DMS153 treated with DMSO at 0.1 percent for 48 hours (cell line): ENCODE data around the gene IMPG1.
A peak's percentile ranks its signal among the peaks of the same experiment; 100 is the strongest.

Source experiments
- DNase-seq: peaks from one replicate; lab custom pipeline; 2025; ENCODE audit not compliant: unreplicated experiment; lab: John Stamatoyannopoulos, UW

Gene IMPG1

DNA sequence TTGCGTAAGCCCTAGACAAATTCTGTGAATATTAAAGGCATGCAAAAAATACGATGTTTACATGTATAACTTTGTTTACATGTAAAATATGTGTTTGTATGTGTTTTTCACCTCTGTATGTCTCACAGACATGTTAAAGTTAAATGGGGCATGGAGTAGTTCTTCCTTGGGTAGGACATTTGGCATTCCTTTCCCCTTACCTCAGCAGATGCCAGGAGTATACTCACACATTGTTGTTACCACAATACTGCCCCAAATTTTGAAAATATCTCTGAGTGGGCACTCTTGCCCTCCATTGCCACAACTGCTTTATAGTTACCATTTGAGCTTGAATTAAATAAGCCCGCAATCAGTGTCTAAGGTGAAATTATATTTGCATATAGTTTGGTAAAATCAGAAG lies 175.9 kb downstream of the IMPG1 start:
- no peak for DNase-seq

DNA sequence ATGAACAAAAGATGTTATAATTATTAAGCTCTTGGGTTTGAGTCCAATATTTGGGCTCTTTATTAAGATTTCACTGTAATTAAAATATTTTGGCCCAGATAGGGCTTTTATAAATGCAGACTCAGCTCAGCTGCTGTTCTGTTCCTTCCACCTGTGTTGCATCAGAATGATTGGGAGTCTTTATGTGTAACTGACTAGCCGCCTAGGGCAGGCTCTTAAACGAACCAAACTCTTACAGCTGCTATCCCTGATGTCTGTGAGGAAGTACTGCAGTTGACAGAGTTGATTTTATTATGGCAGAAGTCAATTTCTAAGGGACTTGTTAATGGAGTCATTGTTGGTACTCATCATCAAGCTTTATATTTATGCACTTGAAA lies 178.7 kb downstream of the IMPG1 start:
- DNase-seq, result no peak

DNA sequence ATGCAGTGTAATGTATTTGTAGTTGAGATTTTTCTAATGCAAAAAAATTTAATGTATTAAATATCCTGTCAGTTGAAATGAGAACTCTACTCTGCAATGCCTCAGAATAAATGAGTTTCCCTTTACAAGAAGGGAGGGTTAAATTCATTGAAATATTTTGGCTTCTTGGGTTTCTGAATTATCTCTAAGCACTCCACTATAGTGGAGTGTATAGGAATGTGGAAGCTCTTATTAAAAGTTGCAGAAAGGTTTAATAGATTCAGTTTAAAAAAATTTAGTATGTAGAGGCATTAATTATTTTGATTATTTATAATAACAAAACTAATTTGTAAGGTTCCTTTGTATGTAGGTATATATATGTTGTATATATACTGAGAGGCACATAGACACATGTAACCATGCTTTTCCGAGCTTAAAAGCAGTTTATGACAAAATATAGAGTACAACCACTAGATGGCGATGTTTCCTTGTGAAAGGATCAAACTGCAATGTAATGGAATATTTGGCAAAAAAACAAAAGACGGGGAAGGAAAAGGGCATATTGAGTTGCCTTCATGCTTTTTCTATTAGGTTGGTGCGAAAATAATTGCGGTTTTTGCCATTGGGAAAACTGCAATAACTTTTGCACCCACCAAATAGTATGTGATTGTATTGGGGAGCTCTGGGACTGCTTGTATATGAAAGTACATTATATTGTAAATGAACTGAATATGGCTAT lies 179.2 kb downstream of the IMPG1 start:
- peak; percentile 64 for DNase-seq

DNA sequence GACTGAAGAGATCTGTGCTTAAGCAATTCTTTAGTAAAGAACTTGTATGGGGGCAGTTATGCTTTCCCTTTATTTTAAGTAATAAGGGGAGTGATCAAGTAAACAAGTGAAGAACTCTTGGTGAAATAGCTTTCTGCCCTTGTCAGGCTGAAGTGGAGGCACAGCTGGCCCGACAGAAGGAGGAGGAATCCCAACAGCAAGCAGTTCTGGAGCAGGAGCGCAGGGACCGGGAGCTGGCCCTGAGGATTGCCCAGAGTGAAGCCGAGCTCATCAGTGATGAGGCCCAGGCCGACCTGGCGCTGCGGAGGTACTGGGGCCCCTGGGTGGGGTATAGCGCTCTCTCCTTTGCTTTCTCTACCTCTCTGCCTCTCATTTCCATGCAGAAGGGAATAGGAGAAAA lies 180.1 kb downstream of the IMPG1 start:
- no peak for DNase-seq

DNA sequence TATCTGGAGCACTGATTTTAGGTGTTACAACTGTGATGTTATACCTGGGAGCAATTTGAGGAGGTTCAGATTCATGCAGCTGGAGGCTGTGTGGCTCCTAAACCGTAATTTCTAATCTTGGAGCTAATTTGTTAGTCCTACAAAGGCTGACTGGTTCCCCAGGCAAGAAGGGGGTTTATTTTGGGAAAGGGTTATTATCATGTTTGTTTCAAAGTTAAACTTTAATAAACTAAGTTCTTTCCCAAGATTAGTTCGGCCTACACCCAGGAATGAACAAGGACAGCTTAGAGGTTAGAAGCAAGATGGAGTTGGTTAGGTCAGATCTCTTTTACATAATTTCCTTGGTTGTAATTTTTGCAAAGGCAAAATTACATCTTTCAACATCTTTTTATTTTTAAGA lies 187.6 kb downstream of the IMPG1 start:
- DNase-seq, result no peak

DNA sequence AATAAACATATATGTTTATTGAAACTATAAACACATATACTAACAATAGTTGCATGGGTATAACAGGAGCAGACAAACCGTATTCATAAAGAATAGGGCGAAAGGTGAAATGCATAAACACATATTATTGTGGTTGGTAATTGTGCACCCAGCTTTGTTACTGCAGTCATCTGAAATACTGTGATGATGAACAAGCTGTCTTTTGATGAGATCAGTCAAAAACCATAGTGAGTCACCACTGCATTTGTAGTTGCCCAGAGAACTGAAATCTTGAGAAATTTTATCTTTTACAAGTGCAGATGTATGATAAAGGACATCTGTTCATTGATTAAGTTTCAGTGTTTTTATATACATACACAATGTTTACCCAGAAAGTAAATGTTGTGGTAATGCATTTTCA lies 189.7 kb downstream of the IMPG1 start:
- no peak for DNase-seq

DNA sequence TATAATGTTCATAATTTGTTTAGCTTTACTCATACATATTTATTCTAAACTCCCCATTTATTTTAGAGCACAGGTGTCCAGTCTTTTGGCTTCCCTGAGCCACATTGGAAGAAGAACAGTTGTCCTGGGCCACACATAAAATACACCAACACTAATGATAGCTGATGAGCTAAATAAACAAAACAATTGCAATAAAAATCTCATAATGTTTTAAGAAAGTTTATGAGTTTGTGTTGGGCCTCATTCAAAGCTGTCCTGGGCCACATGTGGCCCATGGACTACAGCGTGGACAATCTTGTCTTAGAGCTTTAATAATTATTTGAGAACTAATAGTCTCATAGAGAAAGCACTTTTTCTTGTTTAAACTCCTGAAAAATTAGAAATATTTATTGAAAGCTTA lies 192.2 kb downstream of the IMPG1 start:
- DNase-seq, result no peak

DNA sequence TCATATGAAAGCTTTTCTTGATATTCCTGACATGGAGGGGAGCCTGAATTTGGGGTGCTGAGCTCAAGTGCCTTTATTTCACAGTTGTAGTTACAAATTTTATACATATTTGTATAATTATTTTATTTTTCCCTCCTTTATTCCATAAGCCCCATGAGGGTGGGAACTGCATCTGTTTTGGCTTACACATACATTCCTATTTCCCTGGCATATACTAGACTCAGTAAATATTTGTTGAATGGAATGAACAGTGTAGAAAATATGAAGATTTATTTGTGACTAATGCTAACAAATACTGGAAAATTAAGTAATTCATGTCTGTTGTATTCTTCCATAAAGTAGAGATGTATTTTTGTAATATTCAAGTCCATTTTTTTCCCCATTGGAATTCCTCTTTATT lies 196.3 kb downstream of the IMPG1 start:
- DNase-seq, result no peak

DNA sequence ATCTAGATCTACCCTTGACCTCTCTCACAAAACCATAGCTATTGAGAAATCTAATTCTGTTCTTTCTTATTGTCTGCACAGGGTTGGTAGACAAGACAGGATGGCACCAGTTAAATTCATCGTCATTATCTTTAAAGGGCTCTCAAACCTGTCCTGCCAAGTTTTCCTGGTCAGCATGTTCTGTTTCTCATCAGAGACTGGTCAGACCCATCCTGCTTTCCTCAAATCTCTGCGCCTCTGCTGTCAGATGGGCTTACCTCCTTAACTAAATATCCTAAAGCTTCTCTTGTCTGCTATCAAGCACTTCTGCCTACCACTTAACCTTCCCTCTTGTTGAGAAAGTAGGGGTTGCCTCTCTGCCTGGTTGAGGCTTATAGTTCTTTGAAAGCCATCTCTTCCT lies 198.2 kb downstream of the IMPG1 start:
- DNase-seq, result no peak
